Activated gamma-delta T cell (primary cell): ENCODE measurements around the gene SLC6A2.
"Not testable (repeated sequence)": the region's sequence is repeated elsewhere in the genome, so short reads cannot be mapped to it uniquely, and the experiment has no call there.

Experiments
- DNase-seq: peaks from one replicate; lab custom pipeline; 2025; lab: John Stamatoyannopoulos, UW
- total RNA-seq, 2 donors: gene quantifications; one replicate each; lab custom pipeline; 2026; lab: John Stamatoyannopoulos, UW

SLC6A2 gene
- 0 reads per million in 2 donors for total RNA-seq

DNA sequence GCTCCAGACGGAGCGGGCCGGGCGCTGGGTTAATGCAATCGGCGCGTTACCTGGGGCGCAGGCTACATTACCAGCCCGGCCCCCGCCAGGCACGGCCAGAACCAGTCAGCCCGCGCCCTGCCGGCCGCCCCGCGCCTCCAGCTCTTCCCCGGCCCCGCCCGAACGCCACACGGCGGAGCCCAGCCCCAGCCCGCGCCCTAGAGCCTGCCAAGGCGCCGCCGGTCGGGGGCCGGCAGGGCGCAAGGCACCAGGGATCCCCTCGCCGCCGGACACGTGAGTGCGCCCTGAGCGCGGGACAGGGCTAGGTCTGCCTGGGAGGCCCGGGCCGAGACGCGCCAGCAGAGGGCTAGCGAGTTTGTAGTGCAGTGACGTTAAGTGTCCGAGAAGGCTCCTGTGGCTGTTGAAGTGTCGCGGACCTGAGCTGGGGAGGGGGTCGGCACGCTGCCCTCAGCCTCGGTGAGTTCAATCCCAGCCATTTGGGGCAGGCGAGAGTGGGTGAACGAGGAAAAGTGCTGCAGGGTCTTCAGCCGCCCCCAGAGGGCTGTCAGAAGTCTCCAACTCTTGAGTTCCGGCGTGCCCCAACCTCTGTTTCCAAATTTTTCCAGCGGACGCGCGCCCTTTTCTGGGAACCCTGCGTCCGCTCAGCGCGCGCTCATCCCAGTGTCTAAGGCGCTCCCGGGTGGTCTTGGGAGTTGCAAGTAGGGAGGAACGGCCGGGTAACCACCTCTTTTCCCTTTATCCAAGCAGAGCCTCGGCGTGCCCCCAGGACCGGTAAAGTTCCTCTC, at the start of gene SLC6A2:
TSS of gene SLC6A2 (plus strand) at position 92 of the 785 bp plus-strand sequence. CDS start 707 bp downstream, outside the sequence.
- no peak for DNase-seq

DNA sequence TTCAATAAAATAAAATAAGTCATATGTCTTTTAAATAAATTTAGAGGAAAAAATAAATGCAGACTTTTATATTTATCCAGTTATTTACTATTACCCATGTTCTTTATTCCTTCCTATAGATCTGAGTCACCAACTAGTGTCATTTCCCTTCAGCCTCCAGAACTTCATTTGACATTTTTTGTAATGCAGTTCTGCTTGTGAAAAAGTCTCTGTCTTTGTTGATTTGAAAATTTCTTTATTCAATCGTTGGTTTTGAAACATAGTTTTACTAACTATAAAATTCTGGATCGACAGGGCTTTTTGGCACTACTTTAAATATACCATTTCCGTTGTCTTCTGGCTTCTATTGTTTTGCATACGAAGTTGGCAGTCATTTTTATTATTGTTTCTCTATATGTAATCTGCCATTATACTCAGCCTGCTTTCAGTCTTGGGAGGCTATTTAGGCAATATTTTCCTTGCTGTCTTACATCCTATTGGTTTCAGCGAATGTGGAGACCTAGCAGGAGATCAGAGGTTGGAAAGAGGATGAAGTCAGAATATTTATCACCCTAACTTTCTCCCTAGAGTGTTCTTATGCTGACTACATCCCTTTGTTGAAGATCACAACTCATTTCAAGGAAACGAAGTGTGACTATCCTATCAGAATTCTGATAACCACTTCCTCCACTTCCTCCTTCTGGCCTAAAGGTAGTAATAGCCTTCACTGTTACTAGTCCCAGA, 42.0 kb upstream of the SLC6A2 start:
- no peak for DNase-seq

DNA sequence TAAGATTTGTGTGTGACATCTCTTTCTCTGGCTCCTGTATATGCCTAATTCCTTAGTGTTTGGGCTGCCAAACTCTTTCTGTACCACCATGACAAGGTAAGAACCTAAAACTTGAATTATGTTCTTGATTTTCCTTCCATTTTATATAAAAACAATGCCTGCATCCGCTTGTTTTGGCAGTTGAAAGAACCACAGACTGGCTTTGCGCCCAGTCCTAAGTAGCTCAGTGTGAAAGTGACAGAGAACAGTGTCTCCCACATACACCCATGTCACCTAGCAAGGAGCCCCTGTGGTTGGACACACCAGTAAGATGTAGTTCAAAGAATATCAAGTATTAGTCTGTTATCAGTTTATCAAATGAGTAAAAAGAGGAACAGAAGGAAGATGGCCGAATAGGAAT, 40.7 kb upstream of the SLC6A2 start:
- DNase-seq = no peak

DNA sequence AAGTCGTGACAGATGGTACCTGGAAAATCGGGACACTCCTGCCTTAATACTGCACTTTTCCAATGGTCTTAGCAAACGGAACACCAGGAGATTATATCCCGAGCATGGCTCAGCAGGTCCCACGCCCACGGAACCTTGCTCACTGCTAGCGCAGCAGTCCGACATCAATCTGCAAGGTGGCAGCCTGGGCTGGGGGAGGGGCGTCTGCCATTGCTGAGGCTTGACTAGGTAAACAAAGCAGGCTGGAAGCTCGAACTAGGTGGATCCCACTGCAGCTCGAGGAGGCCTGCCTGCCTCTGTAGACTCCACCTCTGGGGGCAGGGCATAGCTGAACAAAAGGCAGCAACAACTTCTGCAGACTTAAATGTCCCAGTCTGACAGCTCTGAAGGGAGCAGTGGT, 40.1 kb upstream of the SLC6A2 start:
- DNase-seq = not testable (repeated sequence)

DNA sequence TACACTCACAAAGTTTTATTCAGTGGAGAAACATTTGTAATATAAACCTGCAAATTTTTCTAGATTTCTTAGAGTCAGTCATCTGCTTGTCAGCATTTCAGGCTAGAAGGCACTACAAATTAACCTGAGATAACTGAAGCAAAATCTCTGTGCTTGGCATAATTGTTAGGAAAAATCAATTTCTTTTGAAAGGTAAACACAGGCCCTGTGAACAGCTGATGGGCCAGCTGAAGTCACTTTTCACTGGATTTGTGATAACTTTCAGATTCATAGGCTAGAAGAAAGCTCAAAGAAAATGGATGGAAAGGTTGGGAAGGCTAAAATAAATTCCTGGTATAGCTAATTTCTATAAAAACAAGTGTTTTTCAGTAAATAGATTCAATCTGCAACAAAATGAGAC, 34.0 kb upstream of the SLC6A2 start:
- DNase-seq = no peak

DNA sequence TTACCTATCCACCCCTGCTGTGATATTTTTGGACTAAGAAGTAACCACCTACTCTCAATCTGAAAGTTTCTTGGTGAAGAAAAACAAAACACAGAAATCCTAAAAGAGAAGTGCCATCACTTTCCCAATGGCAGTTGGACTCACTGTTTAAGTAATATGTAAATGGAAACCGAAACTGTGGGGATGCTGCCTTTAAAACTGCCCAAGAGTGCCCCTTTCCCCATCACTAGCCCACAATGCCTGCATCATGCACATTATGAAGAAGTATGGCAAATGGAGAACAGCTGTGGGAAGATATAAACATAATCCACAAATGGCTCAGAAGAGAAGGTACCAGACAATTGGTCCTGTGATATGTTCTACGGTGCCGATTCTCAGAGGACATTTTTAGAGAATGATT, 33.5 kb upstream of the SLC6A2 start:
- no peak for DNase-seq

DNA sequence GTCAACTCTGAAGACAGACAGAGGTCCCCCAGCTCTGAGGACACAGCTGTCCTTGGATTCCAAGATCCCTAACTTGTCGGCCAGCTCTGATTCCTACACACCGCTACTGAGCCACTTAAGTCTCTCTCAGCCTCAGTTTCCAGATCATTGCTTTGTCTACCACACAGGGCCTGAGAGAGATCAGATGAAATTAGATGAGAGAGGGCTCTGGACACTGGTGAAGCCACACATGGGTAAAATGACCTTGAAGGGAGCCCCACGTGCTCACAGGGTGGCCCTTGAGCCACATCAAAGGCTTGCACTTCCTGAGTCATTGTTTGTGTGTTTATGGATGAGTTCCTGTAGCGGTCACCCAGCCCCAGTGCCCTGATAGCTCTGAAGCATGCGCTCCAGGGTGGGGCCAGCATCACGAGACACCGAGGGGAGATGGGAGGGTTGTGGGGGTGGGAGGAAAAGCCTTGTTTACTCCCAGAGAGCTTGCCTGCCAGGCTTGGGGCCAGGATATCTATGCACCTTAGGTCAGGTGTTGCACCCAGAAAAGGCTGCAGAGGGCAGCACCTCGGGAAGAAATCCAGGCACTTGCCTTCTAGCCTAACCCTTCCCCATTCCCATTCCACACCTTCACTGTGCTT, 32.7 kb upstream of the SLC6A2 start:
- no peak for DNase-seq

DNA sequence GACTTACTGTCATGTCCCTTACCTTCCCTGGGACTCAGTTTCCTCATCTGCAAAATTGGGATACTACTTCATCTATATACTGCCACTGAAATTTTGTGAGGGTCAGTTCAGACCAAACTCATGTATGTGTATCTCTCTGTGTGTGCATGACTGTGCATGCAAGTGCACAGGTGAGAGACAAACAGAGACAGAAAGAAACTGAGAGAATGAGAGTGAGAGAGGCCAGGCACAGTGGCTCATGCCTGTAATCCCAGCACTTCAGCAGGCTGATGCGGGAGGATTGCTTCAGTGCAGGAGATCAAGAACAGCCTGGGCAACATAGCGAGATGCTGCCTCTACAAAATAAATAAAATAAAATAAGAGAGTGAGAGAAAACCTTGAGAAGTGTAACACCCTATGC, 32.1 kb upstream of the SLC6A2 start:
- no peak for DNase-seq

DNA sequence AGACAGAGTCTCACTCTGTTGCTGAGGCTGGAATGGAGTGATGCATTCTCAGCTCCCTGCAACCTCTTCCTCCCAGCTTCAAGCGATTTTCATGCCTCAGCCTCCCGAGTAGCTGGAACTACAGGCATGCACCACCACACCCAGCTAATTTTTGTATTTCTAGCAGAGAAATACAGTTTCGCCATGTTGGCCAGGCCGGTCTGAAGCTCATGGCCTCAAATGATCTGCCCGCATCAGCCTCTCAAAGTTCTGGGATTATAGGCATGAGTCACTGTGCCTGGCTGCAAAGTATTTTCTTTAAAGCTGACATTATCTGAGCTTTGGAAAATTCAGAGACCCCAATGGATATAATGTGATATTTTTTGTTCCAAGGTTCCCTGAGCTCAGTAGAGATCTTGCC, 31.1 kb upstream of the SLC6A2 start:
- DNase-seq = no peak

DNA sequence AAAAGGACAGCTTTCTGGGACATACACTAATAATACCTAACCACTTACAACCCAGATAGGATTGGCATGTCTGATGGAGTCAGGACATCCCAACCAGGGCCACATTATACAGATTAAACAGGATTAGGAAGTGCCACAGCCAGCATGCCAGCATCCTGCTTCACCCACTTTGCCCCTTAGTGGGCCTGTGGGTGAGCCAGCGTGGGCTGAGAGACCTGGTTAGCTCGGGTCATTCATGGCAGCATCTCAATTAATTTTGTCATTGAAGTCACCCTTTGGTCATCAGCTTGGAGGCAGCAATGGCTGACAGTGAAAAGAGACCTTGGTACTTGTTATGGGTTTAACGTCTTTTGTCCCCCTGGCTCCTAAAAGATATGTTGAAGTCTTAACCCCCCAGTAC, 29.9 kb upstream of the SLC6A2 start:
- no peak for DNase-seq

DNA sequence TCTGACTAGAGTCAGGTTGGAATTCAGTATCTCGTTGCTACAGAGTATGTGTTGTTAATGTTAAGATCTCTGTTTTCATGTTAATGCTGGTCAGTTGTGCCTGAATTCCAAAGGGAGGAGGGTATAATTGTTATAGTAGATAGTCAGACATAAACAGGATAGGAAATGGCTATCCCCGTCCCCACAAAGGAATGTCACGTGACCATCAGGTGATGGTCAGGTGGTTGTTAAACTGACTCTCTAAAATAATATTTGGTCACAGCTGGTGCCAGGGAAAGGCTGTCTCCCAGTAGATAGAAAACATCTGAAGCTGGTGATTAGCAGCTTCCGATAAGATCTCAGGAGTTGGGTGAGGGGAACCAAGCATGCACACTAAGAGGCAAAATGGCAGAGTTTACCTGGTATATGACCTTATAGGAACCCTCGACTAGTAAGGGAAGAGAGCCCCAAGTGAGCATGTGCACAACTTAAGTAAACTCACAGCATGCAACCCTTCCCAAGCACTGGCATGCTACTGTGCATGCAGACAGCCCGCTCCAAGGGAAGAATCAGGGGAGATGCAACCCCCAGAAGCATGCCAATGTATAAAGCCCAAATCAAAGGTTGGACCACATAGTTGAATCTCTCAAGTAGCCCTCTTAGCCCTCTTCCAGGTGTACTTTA, 27.4 kb upstream of the SLC6A2 start:
- no peak for DNase-seq

DNA sequence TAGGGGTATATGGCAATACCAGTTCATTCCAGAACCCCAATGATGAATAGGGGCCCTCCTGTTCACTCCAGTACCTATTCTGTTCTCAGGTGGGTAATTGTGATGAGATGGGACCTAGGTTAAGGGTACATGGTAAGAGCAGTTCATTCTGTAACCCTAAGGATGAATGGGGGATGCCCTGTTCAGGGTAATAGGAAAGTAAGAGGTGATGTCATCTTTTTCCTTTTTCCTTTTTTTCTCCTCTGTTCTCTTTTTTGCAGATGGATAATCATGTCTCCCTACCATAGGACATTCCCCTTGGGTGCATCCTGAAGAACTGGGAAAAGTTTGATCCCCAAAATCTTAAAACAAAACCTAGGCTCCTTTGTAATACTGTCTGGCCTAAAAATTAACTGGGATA, 25.0 kb upstream of the SLC6A2 start:
- DNase-seq = no peak

DNA sequence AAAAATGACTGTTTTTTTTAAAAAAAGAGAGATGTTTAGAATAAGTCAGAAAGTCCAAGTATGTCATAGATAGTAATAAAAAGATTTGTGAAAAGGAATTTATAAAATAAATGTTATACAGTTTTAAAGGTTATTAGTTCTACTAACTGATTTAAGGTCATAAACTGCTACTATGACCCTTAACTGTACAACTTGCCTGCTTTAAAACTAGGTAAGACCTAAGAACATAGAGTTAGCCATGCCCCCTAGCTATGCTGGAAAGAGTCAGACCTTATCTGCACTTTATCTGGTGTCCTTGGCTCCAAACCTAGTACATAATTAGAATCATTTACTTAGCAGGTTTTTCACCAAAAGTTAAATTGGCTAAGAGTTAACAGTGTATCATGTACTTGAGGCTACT, 23.5 kb upstream of the SLC6A2 start:
- no peak for DNase-seq

DNA sequence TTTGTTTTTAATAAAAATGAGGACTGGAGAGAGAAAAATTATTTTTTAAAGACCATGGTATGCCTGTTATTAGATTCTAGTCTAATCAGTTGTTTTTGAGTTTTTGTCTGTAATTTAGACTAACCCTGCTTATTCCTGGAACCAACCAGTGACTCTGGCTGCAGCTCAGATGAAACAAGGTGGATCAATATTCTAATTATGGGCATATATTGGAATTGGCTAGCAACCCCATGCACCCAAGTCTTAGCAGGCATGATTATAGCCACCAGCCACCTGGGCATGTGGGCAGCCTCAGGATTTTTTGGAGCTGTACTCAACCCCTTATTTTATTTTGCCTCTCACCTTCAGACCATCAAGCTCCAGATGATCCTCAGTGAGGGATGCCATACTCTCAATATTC, 21.6 kb upstream of the SLC6A2 start:
- no peak for DNase-seq

DNA sequence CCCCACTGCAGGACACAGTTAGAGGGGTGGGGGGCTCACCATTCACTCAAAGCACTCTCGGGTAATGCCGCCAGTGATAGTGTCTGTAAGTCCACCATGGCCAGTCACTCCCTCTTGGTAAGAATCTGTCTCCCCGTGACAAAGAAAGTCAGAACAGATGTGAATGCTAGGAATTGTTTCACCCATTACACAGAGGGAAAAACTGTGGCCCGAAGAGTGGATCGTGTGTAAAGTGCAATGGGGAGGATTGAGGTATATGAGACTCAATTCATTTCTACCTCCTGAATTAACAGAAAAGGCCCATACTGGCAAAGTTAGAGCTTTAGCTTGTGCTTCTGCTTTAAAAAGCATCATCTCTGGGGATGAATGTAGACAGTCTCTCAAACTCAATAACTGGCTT, 17.5 kb upstream of the SLC6A2 start:
- DNase-seq = no peak

DNA sequence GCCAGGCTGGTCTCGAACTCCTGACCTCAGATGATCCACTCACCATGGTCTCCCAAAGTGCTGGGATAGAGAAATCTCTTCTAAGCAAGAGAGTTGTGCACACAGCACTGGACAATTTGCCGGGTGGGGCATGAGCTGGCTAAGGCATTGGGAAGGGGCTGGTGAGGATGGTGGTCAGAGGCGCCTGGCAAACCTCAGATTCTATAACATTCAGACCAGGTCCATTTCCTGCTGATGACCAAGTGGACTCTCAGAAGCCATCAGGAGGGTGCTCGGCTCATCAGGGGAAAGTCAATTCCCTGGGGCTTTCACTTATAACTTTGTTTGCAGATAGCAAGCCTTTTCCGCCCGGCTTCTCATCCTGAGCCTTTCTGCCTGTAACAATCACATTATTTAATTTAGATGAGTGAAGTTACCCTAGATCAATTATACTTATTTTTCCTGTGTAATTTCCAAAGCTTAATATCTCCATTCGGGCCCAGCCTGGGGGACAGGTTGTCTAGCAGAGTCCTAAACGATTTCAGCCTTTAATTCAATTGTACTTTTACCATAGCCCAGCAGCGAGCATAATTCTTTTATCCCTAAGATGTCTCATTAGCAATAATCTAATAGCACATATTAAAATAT, 15.0 kb upstream of the SLC6A2 start:
- DNase-seq = no peak

DNA sequence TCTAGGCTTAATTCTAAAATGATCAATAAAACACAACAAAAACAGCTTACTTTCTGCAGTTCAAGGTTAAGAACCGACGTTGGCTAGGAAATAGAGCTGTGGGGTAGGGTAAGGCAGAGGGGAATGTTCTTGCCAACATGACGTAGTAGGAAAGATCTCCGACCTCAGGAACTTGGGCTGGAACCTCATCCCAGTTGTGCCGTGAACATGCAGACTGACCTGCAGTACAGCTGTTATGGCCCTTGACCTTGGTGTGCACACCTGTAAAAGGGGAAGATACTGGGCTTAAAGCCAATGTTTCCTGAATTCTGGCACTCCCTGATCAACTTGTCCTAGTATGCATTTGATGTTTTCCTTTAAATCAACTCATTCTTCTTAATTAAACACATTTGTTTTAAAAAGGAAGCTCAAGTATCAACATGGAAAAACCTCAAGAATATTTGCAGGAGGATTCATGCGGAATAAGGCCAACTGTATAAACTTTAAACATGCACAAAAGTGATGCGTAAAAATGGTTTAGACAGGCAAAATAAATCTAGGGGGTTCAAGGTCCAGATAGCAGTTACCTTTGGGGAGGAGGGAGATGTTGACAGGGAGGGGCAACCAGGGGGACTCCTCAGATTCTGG, 14.2 kb upstream of the SLC6A2 start:
- DNase-seq = no peak

DNA sequence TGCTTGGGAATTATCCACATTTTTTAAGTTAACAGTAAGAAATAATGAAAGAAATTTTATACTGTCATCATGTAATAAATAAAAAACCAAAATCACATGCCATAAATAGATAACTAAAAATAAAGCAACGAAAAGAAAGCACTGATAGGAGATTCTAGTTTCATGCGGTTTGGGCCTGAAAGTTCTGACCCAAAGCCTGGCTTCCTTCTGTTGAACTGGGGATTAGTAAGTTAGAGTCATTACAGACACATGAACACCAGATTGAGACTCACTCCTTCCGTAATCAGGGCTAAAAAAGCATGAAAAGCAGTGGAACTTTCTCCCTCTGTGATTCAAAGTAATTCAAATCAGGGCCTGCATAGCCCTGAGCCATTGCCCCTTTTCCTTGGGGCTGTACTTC, 13.2 kb upstream of the SLC6A2 start:
- no peak for DNase-seq

DNA sequence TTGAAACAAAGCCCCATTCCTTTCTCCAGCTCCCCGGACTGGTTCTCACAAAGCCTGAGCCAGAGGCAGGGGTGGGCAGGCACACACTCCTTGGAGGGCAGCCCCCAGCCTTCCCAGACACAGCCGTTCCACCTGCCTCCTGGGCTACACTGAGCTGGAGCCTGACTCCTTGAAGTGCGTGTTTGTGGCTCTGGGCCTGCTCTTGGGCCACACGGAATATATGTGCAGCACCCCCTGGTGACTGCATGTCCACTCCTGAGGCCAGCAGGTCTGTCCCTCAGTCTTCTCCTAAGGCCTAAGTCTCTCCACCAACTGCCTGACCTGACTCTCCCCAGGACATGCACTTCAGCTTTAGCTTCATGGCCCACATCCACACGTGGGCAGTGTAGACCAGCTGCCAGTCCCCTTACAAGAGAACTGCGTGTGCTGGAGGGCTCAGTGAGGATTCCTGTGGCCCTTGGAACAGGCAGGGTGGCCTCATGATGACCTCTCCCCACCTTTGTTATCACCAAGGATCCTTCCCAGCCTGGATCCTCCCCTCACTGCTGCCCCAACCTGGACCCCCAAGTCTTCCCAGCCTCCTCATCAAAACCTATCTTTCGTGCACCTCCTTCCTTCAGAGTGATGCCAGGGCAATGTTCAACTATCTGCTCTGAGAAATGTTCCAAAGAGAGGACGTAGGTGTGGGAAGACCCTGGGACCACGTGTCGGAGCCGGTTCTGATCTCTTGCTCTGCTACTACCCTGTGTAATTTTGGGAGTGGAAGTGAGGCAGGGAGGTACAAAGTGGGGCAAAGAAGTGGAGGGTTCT, 12.4 kb upstream of the SLC6A2 start:
- no peak for DNase-seq

DNA sequence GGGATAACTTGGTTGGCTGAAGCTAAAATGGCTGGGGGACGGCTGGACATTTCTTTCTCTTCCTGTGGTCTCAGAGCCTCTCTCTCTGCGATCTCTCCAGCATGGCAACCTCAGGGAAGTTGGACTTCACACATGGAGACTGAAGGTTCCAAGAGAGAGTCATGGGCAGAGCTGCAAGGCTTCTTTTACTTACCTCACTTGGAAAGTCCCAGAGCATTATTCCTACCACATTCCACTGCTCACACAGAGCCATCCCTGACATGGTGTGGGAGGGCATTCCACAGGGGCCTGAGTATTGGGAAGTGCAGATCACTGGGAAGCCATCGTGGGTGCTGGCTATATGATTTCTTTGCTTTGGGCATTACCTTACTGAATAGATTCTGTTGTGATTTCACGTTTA, 9.8 kb upstream of the SLC6A2 start:
- DNase-seq = no peak

DNA sequence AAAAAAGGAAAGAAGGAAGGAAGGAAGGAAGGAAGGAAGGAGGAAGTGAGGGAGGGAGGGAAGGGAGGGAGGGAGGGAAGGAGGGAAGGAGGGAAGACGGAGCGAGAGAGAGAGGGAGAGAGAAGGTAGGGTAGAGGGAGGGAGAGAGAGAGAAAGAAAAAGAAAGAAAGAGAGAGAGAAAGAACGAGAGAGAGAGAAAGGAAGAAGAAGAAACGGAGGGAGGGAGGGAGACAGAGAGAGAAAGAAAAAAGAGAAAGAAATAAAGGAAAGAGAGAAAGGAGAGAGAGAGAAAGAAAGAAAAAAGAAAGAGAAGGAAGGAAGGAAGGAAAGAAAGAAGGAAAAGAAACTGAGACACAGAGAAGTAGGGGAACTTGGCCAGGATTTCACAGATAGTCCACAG, 8.4 kb upstream of the SLC6A2 start:
- DNase-seq = no peak
